ENCODE measurements around the gene TNN. TPM values are rescaled to one million over a fixed set of nuclear protein-coding genes. Genes with fewer than 3 reads are reported as not detected.
A peak's percentile ranks its signal among the peaks of the same experiment; 100 is the strongest.

The TNN gene
- total RNA-seq, 4 donors from 2014 or later, result 0.19 to 6.9 (median 0.40) TPM

- DNase-seq (ENCODE audit: low spot score) (peak; percentile 61), ATAC-seq (ENCODE audit: low FRiP score) (peak; percentile 81)
- no peak for TF ChIP-seq CTCF (IDR thresholded peaks at IDR 0.05)
These were observed 125.2 kb downstream of the TNN start, which contains the start of gene KIAA0040 for GRCh38 chr1:175192630-175193526. Gene KIAA0040 (minus strand): TSS chr1:175192776. CDS start chr1:175161013, 31,763 bp downstream.

- no peak for DNase-seq (ENCODE audit: low spot score)
- no peak for ATAC-seq (ENCODE audit: low FRiP score)
These were observed 125.9 kb downstream of the TNN start for GRCh38 chr1:175193527-175193910.

DNA sequence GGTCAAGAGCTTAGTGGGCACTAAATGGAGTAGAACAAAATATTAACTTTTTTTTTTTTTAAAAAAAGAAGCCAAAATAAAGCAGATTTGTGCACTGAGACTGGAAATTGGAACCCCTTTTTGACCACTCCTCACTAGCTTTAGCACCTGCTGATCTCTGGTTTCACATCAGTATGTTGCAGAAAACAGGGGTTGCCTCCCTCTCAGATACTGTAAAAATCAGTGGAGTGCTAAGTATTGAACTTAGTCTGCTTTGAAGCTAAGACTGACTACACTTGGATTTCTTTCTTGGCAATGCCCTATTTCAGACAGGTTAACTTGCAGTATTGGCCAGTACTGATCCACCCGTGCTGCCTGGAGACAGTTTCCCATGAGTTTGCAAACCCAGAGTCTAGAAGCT, 127.6 kb downstream of the TNN start:
- no peak for ATAC-seq (ENCODE audit: low FRiP score)
- no peak for TF ChIP-seq CTCF (IDR thresholded peaks at IDR 0.05)
- no peak for DNase-seq (ENCODE audit: low spot score)

More at GRCh38 chr1:175193527-175193910, 125.9 kb downstream of the TNN start:
- TF ChIP-seq CTCF (IDR thresholded peaks at IDR 0.05), result no peak

DNA sequence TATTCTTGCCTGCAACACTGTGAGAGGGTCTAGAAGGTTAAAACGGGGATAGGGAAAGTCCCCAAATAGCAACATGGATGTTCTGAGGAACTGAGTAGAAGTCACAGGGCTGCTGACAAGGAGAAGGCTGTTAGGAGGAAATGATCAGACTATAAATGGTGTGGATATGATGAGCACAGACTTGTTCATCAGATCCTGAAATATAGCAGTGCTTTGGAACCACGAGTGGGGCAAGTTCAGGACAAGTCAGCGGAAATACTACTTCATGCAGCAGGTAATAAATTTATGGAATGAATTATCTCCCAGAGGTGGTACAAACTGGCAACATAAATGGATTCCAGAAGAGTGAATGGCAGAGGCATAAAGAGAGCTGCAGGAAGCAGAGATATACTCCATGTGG, 128.2 kb downstream of the TNN start:
- ATAC-seq (ENCODE audit: low FRiP score) (no peak), DNase-seq (ENCODE audit: low spot score) (no peak)
- TF ChIP-seq CTCF (IDR thresholded peaks at IDR 0.05), result no peak

GRCh38 chr1:175197531-175197930, 129.9 kb downstream of the TNN start:
- no peak for TF ChIP-seq CTCF (IDR thresholded peaks at IDR 0.05)
- ATAC-seq (ENCODE audit: low FRiP score) (no peak), DNase-seq (ENCODE audit: low spot score) (no peak)

Small RNAs within 50 kb of the gene (small RNA-seq; reads per million reads assigned to genes)
- not detected for gene RF00019

Other genes with a start within 250 kb of the TNN start
- 100 to 1,000 TPM in 2 of 4 donors, 10 to 100 TPM in 2; 53.2 to 149 (median 89.1) TPM for gene CACYBP, start 67.9 kb upstream of the TNN start, total RNA-seq
- gene MRPS14, start 44.4 kb upstream of the TNN start, total RNA-seq, result 10 to 100 TPM; 14.9 to 37.0 (median 23.5) TPM
- 100 to 1,000 TPM in 2 of 4 donors, 10 to 100 TPM in 2; 83.4 to 172 (median 113) TPM for gene KIAA0040, start 124.9 kb downstream of the TNN start, total RNA-seq